GM19467 (cell line): Measurements from ENCODE around the gene BAZ1B.
"Not testable (repeated sequence)": the region's sequence is repeated elsewhere in the genome, so short reads cannot be mapped to it uniquely, and the experiment has no call there.

ENCODE experiments used
- ATAC-seq: cut with Tn5 transposase; IDR thresholded peaks from one replicate; pipeline ENCODE4 v1.9.1; 2021; ENCODE audit warnings: mild to moderate bottlenecking, moderate library complexity; ENCODE audit not compliant: unreplicated experiment

The BAZ1B gene

DNA sequence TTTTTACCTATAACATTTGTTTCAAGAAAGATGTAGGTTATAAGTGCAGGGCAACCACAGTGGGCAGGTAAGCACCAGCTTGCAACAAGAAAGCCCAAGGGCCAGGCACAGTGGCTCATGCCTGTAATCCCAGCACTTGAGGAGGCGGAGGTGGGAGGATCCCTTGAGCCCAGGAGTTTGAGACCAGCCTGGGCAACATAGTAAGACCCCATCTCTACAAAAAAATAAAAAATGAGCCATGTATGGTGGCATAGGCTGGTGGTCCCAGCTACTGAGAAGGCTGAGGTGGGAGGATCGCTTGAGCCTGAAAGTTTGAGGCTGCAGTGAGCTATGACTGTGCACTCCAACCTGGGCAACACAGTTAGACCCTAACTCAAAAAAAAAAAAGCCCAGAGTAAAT is 22.6 kb upstream of the BAZ1B start:
- ATAC-seq, result no peak

DNA sequence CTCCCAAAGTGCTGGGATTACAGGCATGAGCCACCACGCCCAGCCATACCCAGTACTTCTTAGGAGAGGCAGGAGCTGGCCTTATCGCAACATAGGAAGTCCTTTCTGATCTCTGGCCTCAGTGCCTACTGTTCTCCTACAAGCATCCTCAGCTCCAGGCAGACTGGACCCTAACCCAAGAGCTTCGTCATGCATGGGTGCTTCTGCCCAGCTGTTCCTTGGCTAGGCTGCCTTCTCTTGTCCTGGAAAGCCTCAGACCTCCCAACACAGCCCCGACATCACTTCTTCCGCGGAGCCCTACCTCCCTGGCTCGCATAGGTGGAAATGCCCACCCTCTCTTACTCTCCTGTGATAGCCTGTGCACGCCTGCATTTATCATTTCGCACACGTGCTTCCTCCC is 19.6 kb upstream of the BAZ1B start:
- no peak for ATAC-seq

DNA sequence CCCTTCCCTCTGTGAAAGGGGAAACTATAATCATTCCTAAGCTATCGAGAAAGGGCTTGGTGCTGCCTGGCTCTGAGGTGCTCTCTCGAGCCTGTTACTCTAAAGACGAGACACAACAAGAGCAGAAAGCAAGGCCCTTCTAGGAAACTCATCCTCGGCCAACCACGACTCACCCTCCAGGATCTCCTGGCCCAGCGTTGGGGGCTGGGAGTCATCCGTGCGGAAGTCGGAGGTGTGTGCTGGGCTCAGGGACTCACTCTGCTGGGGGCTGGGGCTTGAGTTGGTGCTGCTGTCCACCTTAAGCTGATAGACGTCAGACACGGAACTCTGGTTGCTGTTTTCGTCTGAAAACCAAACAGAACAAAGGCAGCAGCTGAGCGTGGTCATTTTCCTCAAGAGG is 17.6 kb upstream of the BAZ1B start:
- ATAC-seq, result no peak

DNA sequence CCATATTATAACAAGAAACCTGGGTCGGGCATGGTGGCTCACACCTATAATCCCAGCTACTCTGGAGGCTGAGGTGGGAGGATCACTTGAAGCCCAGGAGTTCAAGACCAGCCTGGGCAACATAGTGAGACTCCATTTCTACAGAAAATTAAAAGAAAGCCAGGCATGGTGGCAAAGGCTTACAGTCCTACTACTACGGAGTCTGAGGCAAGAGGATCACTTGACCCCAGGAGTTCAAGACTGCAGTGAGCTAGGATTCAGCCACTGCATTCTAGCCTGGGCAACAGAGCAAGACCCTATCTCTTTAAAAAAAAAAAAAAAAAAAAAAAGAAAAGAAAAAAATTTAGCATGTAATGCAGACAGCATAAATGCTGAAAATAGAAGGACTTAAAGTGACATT is 16.4 kb upstream of the BAZ1B start:
- ATAC-seq, result not testable (repeated sequence)

DNA sequence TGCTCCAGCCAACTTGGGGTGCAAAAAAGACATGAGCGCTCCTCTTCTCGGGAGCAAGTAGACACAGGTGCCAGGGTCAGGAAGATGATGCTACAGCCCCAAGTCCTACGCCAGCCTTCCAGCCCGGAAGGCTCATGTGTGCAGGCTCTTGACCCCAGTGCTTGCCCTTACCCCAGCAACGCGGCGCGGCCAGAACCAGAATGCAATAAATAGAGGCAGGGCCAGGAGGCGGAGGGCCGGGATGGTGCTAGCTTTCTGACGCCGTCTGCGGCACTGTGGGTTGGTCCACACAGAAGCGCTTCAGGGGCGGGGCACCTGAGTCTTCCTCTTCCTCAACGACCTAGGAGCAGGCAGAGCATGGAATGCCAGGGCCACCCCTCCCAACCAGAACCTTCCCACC is 15.0 kb upstream of the BAZ1B start:
- ATAC-seq, result no peak

GRCh38 chr7:73536479-73536878 is 14.4 kb upstream of the BAZ1B start:
- ATAC-seq, result no peak

DNA sequence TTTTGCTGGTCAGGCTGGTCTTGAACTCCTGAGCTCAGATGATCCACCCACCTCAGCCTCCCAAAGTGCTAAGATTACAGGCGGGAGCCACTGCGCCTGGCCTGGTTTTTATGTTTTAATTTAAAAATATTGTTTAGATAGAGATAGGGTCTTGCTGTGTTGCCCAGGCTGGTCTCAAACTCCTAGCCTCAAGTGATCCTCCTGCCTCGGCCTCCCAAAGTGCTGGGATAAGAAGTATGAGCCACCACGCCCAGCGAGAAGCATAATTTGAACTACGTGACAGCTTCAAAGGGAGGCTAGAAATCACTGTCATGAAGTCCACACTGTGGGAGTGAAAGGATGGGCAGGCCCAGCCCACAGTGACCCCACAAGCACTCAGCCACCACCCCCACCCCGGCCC is 13.8 kb upstream of the BAZ1B start:
- not testable (repeated sequence) for ATAC-seq

DNA sequence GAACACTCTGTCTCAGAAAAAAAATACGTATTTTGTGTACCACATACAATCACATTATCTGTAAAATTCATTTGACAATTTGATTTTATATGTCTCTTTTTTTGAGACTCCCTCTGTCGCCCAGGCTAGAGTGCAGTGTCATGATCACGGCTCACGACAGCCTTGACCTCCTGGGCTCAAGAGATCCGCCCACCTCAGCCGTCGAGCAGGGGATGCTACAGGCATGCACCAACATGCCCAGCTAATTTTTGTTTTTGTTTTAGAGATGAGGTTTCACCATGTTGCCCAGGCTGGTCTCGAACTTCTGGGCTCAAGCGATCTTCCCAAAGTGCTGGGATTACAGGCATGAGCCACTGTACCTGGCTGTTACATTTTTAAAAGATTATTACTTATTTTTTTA is 11.6 kb upstream of the BAZ1B start:
- no peak for ATAC-seq

DNA sequence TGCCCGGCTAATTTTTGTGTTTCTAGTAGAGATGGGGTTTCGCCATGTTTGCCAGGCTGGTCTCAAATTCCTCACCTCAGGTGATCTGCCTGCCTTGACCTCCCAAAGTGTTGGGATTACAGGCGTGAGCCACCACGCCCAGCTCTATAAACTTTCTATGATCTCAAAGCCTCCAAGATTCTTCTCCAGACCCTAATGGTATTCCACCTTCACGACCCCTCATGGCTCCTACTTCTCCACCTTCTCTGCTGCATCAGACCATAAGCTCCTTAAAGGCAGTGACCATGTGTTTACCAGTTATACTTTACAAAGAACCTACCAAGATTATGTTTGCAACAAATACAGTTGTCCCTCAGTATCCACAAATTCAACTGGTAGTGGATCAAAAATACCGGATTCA is 10.1 kb upstream of the BAZ1B start:
- no peak for ATAC-seq

- no peak for ATAC-seq
Measured at GRCh38 chr7:73530800-73531199, 8.7 kb upstream of the BAZ1B start.

DNA sequence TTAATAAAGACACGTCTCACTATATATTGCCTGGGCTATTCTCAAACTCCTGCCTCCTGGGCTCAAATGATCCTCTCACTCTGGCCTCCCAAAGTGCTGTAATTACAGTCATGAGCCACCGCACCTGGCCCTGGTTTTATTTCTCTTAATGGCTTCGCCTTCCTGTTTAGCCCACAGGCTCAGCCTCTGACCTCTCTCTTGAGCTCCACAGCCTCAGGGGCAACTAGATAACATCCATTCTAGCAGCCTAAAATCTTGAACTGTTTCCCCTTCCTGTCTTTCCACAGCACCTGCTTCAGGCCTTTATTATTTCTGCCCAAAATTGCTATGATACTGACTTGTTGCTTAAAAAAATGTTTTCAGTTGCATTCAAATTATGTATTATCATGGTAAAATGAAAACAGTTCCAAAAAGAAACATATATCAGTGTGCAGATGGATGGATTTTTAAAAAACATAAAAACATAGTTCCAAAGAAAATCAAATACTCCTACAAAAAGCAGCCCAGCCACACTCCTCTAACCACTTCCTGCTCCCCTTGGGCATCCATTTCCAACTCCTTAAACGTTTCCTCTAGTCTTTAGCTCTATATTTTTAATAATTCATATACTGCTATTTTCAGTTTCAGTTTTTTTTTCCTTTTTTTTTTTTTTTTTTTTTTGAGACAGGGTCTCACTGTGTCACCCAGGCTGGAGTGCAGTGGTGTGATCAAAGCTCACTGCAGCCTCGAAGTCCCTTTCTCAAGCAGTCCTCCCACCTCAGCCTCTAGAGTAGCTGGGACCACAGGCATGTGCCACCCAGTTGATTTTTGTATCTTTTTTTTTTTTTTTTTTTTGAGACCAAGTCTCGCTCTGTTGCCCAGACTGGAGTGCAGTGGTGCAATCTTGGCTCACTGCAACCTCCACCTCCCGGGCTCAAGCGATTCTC is 5.1 kb upstream of the BAZ1B start:
- ATAC-seq, result no peak

- ATAC-seq, result not testable (repeated sequence)
Measured at GRCh38 chr7:73526158-73526494, 4.0 kb upstream of the BAZ1B start.

- ATAC-seq, result peak; percentile 26
Measured at GRCh38 chr7:73521636-73522104, 423 bp downstream of the BAZ1B start.

- ATAC-seq, result no peak
Measured at GRCh38 chr7:73520673-73521635, 1.1 kb downstream of the BAZ1B start.

- ATAC-seq, result no peak
Measured at GRCh38 chr7:73519867-73520672, 2.0 kb downstream of the BAZ1B start.

- ATAC-seq, result no peak
Measured at GRCh38 chr7:73518470-73518869, 3.6 kb downstream of the BAZ1B start.

- no peak for ATAC-seq
Measured at GRCh38 chr7:73517241-73517995, 4.7 kb downstream of the BAZ1B start.

GRCh38 chr7:73515178-73515577 is 6.9 kb downstream of the BAZ1B start:
- no peak for ATAC-seq

GRCh38 chr7:73512018-73512780 is 9.9 kb downstream of the BAZ1B start:
- no peak for ATAC-seq
